Brain microvascular endothelial cell (primary cell): ENCODE data around the gene CMC2.

Experiments
- DNase-seq: peaks from one replicate; pipeline ENCODE4 v3.0.0-alpha.2; 2020
- H3K27ac ChIP-seq: fragments of 250-450 bp; sonication (Bioruptor Pico); 2 replicates; pipeline ENCODE4 v1.5.1; 2020; ENCODE audit warnings: mild to moderate bottlenecking, moderate library complexity
- H3K27me3 ChIP-seq: fragments of 250-450 bp; sonication (Bioruptor Pico); replicated peaks from 2 replicates; pipeline ENCODE4 v1.5.1; 2020; ENCODE audit warnings: mild to moderate bottlenecking
- H3K36me3 ChIP-seq: fragments of 250-450 bp; sonication (Bioruptor Pico); replicated peaks from 2 replicates; pipeline ENCODE4 v1.5.1; 2020; ENCODE audit warnings: mild to moderate bottlenecking
- H3K4me3 ChIP-seq: 2 replicates; pipeline ENCODE4 v1.5.1; 2011; ENCODE audit warnings: low read depth, mild to moderate bottlenecking, control low read depth, low read length, moderate library complexity
- in situ Hi-C: cut with HindIII; loops from 2 replicates; pipeline ENCODE4 v1.10.0; 2017; ENCODE audit warnings: low sequenced_read_pairs, low pct_ligation_motif_present
- TF ChIP-seq, protein P1 (sequence below): IDR thresholded peaks from 2 replicates; pipeline ENCODE4 v1.5.1; 2011; ENCODE audit warnings: low read depth, mild to moderate bottlenecking, moderate library complexity, low read length, control low read depth, inconsistent platforms; ENCODE audit errors: missing control alignments

Gene CMC2

DNA sequence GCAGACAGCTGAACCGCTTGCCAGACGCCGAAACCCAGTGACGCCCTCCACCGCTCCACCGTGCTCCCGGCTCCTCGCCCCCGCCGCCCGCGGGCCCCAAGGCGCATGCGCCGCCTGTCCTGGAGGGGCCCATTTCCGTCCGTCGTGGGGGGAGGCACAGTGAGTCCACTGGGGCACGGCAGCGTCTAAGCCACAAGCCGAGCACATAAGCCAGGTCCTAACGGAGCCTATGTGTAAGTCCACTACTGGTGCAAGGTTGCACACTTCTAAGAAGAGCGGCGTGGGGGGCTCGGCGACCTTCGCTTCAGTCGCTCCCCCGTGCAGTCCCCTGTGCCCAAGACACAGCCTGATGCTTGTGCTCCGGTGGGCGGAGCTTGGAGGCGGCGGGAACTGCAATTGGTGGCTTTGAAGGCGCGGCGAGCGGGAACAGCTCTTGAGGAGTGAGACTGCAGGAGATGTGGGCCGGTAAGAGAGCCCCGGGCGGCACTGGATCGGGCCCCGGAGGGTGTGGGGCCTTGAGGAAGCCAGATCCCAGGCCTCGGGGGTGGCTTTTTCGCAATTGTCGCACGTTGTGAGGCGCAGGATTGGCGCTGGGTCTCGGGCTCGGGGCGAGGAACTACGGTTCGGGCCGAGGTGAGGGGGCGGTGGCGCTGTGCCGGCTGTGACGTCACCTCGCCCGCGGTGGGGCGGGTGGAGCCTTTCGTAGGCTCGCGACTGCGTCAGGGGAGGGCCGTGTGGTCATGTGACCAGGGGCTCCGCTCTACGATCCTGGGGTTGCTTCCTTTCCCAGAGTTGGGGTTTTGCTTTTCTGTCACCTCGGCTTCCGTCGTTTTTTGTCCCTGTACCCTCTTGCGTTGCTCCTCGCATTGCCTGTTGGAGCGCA is at the start of gene CMC2, which contains the start of gene CENPN:
CMC2 (minus strand) TSS at position 73 of the 883 bp plus-strand sequence. CDS start 9,491 bp downstream, outside the sequence.
CENPN (plus strand) TSS at position 402 of the 883 bp plus-strand sequence. CDS start 4,726 bp downstream, outside the sequence.
- peak; percentile 99 for DNase-seq
- H3K4me3 ChIP-seq: peak within 1 kb of the TSS; percentile 90

DNA sequence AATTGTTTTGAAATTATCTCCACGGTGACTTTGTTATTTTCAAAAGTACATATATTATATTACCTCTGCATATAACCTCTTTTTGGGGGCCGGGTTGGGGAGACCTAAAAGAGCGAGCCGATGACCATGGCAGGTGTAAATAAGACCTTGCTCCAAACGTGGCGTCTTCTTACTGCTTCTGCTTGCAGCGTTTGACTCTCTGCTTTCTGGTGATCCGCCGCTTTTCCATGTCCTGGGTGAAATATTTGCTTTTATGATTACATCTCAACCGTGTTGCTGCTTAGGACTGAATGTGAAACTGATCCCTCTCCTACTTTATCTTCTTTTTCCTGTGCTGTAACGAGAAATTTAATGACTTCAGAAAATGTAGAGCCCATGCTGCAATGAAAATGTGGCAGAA is 47.1 kb upstream of the CMC2 start:
- no peak for DNase-seq
- no peak overlapping the region for H3K4me3 ChIP-seq
- in situ Hi-C loops: no loop called here
- H3K27ac ChIP-seq: no peak overlapping the region
- no peaks in the 10 kb centered on the region for H3K27me3 ChIP-seq
- H3K36me3 ChIP-seq: no peaks in the 10 kb centered on the region
- TF ChIP-seq, protein P1, sequence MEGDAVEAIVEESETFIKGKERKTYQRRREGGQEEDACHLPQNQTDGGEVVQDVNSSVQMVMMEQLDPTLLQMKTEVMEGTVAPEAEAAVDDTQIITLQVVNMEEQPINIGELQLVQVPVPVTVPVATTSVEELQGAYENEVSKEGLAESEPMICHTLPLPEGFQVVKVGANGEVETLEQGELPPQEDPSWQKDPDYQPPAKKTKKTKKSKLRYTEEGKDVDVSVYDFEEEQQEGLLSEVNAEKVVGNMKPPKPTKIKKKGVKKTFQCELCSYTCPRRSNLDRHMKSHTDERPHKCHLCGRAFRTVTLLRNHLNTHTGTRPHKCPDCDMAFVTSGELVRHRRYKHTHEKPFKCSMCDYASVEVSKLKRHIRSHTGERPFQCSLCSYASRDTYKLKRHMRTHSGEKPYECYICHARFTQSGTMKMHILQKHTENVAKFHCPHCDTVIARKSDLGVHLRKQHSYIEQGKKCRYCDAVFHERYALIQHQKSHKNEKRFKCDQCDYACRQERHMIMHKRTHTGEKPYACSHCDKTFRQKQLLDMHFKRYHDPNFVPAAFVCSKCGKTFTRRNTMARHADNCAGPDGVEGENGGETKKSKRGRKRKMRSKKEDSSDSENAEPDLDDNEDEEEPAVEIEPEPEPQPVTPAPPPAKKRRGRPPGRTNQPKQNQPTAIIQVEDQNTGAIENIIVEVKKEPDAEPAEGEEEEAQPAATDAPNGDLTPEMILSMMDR: no peak

More for the DNA sequence above, at the start of gene CMC2, which contains the start of gene CENPN:
- Histone ChIP-seq H3K27ac (peak within 1 kb of the TSS; percentile 99), H3K36me3 (no peaks in the 10 kb centered on the region), H3K27me3 (no peaks in the 10 kb centered on the region)
- in situ Hi-C loops: no loop called here
- TF ChIP-seq, protein P1: peak; percentile 23

DNA sequence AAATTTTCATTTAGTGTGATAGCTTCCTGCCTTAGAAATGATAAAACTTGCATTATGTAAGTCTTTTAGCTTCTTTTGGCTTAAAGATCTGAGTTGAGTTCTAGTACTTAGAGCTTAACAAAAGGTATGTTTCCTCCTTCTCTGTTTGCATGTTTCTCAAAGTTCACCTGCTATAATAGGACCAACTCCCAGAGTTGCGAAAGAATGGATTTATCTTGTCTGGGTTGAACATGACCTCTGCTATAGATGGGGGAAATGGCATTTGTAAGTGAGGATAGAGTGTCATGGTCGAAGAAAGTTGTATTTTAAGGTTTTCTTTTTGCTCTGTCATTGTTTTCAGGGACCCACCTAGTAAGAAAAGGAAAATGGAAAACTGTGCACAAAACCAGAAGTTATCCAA is 36.1 kb upstream of the CMC2 start:
- TF ChIP-seq, protein P1: no peak
- Histone ChIP-seq H3K27ac (no peak overlapping the region), H3K4me3 (no peak overlapping the region), H3K36me3 (peaks cover 34% of the 10 kb centered on the region), H3K27me3 (no peaks in the 10 kb centered on the region)
- in situ Hi-C loops: no loop called here
- no peak for DNase-seq

DNA sequence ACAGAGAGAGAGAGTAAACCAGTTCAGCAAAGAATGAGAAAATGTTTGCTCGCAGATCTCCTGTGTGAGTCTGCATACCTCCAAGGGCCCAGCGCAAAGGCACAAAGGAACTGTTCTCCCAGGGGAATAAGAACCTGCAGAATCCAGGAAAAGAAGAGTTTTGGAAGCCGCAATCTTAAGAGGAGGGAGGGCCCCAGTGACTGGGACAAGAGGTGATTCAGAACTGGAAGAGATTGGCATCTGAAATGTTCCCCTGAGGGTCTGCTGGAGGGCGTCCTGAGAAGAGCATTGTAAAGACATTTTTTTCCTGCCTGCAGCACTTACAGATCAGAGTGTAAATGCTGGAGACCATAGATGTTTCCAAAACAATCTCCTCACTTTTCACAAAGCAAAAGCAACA is 35.0 kb upstream of the CMC2 start:
- no peak for DNase-seq
- H3K4me3 ChIP-seq: no peak overlapping the region
- no peaks in the 10 kb centered on the region for H3K27me3 ChIP-seq
- no peak overlapping the region for H3K27ac ChIP-seq
- TF ChIP-seq, protein P1: no peak
- H3K36me3 ChIP-seq: peaks cover 34% of the 10 kb centered on the region
- in situ Hi-C loops: no loop called here

DNA sequence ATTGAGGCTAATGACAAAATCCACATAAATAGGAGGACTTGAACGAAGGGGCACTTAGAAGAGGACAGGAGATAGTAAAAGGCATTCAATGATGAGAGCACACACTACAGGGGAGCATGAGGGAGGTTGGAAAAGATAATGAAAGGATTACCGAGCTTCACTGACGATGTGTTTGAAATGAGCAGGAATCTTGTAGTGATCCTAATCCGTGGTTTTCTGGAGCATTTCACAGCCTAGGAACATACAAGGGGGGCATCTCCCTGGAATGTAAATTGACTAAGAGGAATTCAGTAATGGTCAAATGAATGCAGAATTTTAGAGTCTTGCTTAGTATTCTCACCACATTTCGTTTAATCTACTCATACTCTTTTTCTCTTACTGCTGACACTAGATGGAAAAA is 34.2 kb upstream of the CMC2 start:
- Histone ChIP-seq H3K36me3 (peaks cover 34% of the 10 kb centered on the region), H3K4me3 (no peak overlapping the region), H3K27ac (no peak overlapping the region), H3K27me3 (no peaks in the 10 kb centered on the region)
- TF ChIP-seq, protein P1: no peak
- in situ Hi-C loops: no loop called here
- no peak for DNase-seq
